Ishikawa (cell line): ENCODE measurements around the gene DGUOK.

Experiments used
- CEBPB ChIP-seq: IDR thresholded peaks from 2 replicates; pipeline ENCODE4 v1.6.1; 2012
- CREB1 ChIP-seq: IDR thresholded peaks from 2 replicates; pipeline ENCODE4 v1.6.1; 2012; ENCODE audit warnings: low read depth
- EGR1 ChIP-seq: IDR thresholded peaks from 2 replicates; pipeline ENCODE4 v1.6.1; 2012
- EP300 ChIP-seq: IDR thresholded peaks from 2 replicates; pipeline ENCODE4 v1.6.1; 2012; ENCODE audit warnings: borderline replicate concordance
- NFIC ChIP-seq: IDR thresholded peaks from 2 replicates; pipeline ENCODE4 v1.6.1; 2012
- RAD21 ChIP-seq: IDR thresholded peaks from 2 replicates; pipeline ENCODE4 v1.6.1; 2012; ENCODE audit warnings: low read depth
- TAF1 ChIP-seq: IDR thresholded peaks from 2 replicates; pipeline ENCODE4 v1.6.1; 2012; ENCODE audit warnings: low read depth, mild to moderate bottlenecking
- TCF12 ChIP-seq: IDR thresholded peaks from 2 replicates; pipeline ENCODE4 v1.6.1; 2012; ENCODE audit warnings: low read depth
- TEAD4 ChIP-seq: IDR thresholded peaks from 2 replicates; pipeline ENCODE4 v1.6.1; 2012
- YY1 ChIP-seq: IDR thresholded peaks from 2 replicates; pipeline ENCODE4 v1.6.1; 2012; ENCODE audit warnings: low read depth
- ZBTB7A ChIP-seq: IDR thresholded peaks from 2 replicates; pipeline ENCODE4 v1.6.1; 2012; ENCODE audit warnings: low read depth
- TF ChIP-seq, protein P1 (sequence below): IDR thresholded peaks from 2 replicates; pipeline ENCODE4 v1.6.1; 2012; ENCODE audit warnings: low read depth, mild to moderate bottlenecking
- TF ChIP-seq, protein P2 (sequence below): IDR thresholded peaks from 2 replicates; pipeline ENCODE4 v1.6.1; 2012
- TF ChIP-seq, protein P3 (sequence below): IDR thresholded peaks from 2 replicates; pipeline ENCODE4 v1.6.1; 2012

DNA sequence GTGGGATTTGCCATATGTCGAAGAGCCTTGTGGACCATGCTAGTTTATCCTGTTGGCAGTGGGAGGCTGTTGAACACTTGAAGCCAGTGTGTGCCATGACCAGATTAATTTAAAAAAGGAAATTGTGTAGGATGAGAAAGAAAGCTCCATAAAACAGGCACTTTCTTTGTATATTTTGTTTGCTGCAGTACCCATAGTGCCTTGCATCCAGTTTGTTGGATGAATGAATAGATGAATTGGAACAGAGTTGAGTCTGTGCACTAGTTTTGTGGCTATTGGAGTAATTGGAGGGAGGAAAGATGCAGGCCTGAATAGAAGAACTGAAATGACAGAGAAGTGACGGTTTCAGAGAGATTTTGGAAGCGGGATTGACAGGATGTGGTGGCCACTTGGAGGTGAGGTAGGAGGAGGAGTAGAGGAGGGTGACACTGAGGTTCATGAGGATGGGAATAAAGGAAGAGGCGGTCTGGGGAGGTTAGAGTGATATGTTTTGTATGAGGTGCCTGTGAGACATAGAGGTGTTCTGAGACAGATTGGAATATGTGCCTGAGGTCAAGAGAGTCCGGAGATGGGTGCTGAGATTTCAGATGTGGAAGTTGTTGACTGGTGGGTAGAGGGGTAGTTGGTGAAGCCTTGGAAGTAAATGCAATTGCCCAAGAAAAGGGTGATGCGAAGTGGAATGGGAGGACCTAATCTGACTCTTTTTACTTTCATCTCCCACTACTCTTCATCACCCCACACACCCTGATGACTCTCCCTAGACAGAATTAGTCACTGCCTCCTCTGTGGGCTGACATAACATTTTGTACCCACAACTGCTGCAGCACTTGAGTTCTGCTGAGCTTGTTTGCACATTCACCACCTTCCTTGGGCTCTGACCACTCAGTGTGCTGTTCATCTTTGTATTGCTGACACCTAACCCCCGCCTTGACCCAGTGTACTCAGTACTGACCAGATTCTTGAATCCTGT lies 5.1 kb downstream of the DGUOK start:
- TF ChIP-seq EGR1 (no peak), ZBTB7A (no peak), CREB1 (no peak), TEAD4 (no peak), EP300 (no peak), YY1 (no peak), NFIC (no peak), TCF12 (no peak), RAD21 (no peak), TAF1 (no peak), CEBPB (no peak)
- TF ChIP-seq, protein P1, sequence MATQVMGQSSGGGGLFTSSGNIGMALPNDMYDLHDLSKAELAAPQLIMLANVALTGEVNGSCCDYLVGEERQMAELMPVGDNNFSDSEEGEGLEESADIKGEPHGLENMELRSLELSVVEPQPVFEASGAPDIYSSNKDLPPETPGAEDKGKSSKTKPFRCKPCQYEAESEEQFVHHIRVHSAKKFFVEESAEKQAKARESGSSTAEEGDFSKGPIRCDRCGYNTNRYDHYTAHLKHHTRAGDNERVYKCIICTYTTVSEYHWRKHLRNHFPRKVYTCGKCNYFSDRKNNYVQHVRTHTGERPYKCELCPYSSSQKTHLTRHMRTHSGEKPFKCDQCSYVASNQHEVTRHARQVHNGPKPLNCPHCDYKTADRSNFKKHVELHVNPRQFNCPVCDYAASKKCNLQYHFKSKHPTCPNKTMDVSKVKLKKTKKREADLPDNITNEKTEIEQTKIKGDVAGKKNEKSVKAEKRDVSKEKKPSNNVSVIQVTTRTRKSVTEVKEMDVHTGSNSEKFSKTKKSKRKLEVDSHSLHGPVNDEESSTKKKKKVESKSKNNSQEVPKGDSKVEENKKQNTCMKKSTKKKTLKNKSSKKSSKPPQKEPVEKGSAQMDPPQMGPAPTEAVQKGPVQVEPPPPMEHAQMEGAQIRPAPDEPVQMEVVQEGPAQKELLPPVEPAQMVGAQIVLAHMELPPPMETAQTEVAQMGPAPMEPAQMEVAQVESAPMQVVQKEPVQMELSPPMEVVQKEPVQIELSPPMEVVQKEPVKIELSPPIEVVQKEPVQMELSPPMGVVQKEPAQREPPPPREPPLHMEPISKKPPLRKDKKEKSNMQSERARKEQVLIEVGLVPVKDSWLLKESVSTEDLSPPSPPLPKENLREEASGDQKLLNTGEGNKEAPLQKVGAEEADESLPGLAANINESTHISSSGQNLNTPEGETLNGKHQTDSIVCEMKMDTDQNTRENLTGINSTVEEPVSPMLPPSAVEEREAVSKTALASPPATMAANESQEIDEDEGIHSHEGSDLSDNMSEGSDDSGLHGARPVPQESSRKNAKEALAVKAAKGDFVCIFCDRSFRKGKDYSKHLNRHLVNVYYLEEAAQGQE: no peak
- TF ChIP-seq, protein P2, sequence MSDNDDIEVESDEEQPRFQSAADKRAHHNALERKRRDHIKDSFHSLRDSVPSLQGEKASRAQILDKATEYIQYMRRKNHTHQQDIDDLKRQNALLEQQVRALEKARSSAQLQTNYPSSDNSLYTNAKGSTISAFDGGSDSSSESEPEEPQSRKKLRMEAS: no peak
- TF ChIP-seq, protein P3, sequence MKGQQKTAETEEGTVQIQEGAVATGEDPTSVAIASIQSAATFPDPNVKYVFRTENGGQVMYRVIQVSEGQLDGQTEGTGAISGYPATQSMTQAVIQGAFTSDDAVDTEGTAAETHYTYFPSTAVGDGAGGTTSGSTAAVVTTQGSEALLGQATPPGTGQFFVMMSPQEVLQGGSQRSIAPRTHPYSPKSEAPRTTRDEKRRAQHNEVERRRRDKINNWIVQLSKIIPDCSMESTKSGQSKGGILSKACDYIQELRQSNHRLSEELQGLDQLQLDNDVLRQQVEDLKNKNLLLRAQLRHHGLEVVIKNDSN: no peak
